DND-41 (cell line): ENCODE measurements around the gene MAGI1.

Source experiments
- ATAC-seq: fragments of 200-7000 bp; cut with Tn5 transposase; 3 replicates; pipeline ENCODE4 v1.9.1; 2021; ENCODE audit warnings: low read depth; ENCODE audit not compliant: insufficient read depth
- DNase-seq: peaks from one replicate; pipeline ENCODE4 v3.0.0-alpha.2; 2020
- H2AFZ ChIP-seq: 2 replicates; pipeline ENCODE4 v1.6.0; 2012; ENCODE audit warnings: low read depth, low read length
- H3K27ac ChIP-seq: 2 replicates; pipeline ENCODE4 v1.5.1; 2012; ENCODE audit warnings: low read length, inconsistent platforms
- H3K27me3 ChIP-seq: fragments of 200-600 bp; sonication (generic); 2 replicates; pipeline ENCODE4 v1.6.0; 2012; ENCODE audit warnings: low read length, mild to moderate bottlenecking, inconsistent platforms; ENCODE audit not compliant: insufficient read depth, poor library complexity
- H3K36me3 ChIP-seq: 2 replicates; pipeline ENCODE4 v1.5.1; 2012; ENCODE audit warnings: low read length, inconsistent platforms; ENCODE audit not compliant: insufficient read depth
- H3K4me1 ChIP-seq: 2 replicates; pipeline ENCODE4 v1.5.1; 2012; ENCODE audit warnings: mild to moderate bottlenecking, low read length; ENCODE audit not compliant: insufficient read depth
- H3K4me2 ChIP-seq: 2 replicates; pipeline ENCODE4 v1.6.0; 2012; ENCODE audit warnings: mild to moderate bottlenecking, moderate library complexity, low read length, inconsistent platforms; ENCODE audit not compliant: insufficient read depth
- H3K4me3 ChIP-seq, 2 experiments: fragments of 200-600 bp in 1 of 2; shearing (Covaris generic) in 1 of 2; 2 replicates each; pipeline ENCODE4 v1.5.1; 2012 to 2016; ENCODE audit warnings: inconsistent platforms in 2 of 2, low read length in 2 of 2, mild to moderate bottlenecking in 2 of 2, low read depth in 1 of 2, moderate library complexity in 1 of 2
- H3K79me2 ChIP-seq: 2 replicates; pipeline ENCODE4 v1.6.0; 2012; ENCODE audit warnings: low read length, inconsistent platforms; ENCODE audit not compliant: insufficient read depth
- H3K9ac ChIP-seq: 2 replicates; pipeline ENCODE4 v1.6.0; 2012; ENCODE audit warnings: low read depth, mild to moderate bottlenecking, inconsistent platforms, low read length, moderate library complexity
- H3K9me3 ChIP-seq: 2 replicates; pipeline ENCODE4 v1.5.1; 2012; ENCODE audit warnings: low read length, moderate library complexity, mild to moderate bottlenecking, inconsistent platforms; ENCODE audit not compliant: insufficient read depth, severe bottlenecking
- H4K20me1 ChIP-seq: 2 replicates; pipeline ENCODE4 v1.6.0; 2012; ENCODE audit warnings: low read length; ENCODE audit not compliant: insufficient read depth
- EZH2 ChIP-seq: IDR thresholded peaks from 3 replicates; pipeline ENCODE4 v1.6.1; 2012; ENCODE audit warnings: borderline replicate concordance, low read depth, mild to moderate bottlenecking, moderate library complexity, low read length, inconsistent platforms; ENCODE audit not compliant: severe bottlenecking
- TF ChIP-seq, protein P1 (sequence below): IDR thresholded peaks from 2 replicates; pipeline ENCODE4 v1.5.1; 2012; ENCODE audit warnings: borderline replicate concordance, low read length, moderate library complexity, mild to moderate bottlenecking; ENCODE audit not compliant: poor library complexity, severe bottlenecking; ENCODE audit errors: extremely low read depth

Gene MAGI1

GRCh38 chr3:65439641-65440284 lies 599.0 kb downstream of the MAGI1 start:
- no peaks in the 10 kb centered on the region for H3K27me3 ChIP-seq
- H3K36me3 ChIP-seq, result no peaks in the 10 kb centered on the region
- TF ChIP-seq, protein P1, sequence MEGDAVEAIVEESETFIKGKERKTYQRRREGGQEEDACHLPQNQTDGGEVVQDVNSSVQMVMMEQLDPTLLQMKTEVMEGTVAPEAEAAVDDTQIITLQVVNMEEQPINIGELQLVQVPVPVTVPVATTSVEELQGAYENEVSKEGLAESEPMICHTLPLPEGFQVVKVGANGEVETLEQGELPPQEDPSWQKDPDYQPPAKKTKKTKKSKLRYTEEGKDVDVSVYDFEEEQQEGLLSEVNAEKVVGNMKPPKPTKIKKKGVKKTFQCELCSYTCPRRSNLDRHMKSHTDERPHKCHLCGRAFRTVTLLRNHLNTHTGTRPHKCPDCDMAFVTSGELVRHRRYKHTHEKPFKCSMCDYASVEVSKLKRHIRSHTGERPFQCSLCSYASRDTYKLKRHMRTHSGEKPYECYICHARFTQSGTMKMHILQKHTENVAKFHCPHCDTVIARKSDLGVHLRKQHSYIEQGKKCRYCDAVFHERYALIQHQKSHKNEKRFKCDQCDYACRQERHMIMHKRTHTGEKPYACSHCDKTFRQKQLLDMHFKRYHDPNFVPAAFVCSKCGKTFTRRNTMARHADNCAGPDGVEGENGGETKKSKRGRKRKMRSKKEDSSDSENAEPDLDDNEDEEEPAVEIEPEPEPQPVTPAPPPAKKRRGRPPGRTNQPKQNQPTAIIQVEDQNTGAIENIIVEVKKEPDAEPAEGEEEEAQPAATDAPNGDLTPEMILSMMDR, result no peak
- TF ChIP-seq EZH2, result no peak
- H2AFZ ChIP-seq, result no peak overlapping the region
- H3K4me3 ChIP-seq, result no peak overlapping the region
- no peaks in the 10 kb centered on the region for H3K79me2 ChIP-seq
- no peak overlapping the region for H3K4me2 ChIP-seq
- DNase-seq (peak; percentile 4), ATAC-seq (no peak)
- H3K9me3 ChIP-seq, result no peaks in the 10 kb centered on the region
- H4K20me1 ChIP-seq, result no peaks in the 10 kb centered on the region
- no peaks in the 10 kb centered on the region for H3K4me1 ChIP-seq
- no peak overlapping the region for H3K9ac ChIP-seq
- no peak overlapping the region for H3K27ac ChIP-seq

- no peaks in the 10 kb centered on the region for H4K20me1 ChIP-seq
- H3K27ac ChIP-seq, result no peak overlapping the region
- no peak overlapping the region for H3K4me3 ChIP-seq
- ATAC-seq (no peak), DNase-seq (no peak)
- no peak overlapping the region for H3K4me2 ChIP-seq
- H3K36me3 ChIP-seq, result no peaks in the 10 kb centered on the region
- no peaks in the 10 kb centered on the region for H3K27me3 ChIP-seq
- no peak overlapping the region for H2AFZ ChIP-seq
- no peaks in the 10 kb centered on the region for H3K79me2 ChIP-seq
- TF ChIP-seq, protein P1, result no peak
- TF ChIP-seq EZH2, result no peak
- H3K9me3 ChIP-seq, result no peaks in the 10 kb centered on the region
- H3K9ac ChIP-seq, result no peak overlapping the region
- H3K4me1 ChIP-seq, result no peaks in the 10 kb centered on the region
Observed at GRCh38 chr3:65438612-65439011, 600.1 kb downstream of the MAGI1 start.

DNA sequence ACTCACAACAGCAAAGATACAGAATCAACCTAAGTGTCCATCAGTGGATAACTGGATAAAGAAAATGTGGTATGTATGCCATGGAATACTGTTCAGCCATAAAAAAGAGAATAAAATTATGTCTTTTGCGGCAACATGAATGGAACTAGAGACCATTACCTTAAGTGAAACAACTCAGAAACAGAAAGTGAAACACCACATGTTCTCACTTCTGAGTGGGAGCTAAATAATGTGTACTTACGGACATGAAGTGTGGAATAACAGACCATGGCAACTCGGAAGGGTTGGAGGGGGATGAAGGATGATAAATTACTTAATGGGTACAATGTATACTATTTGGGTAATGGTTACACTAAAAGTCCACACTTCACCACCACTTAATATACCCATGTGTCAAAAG lies 600.6 kb downstream of the MAGI1 start:
- Histone ChIP-seq H3K27me3 (no peaks in the 10 kb centered on the region), H3K79me2 (no peaks in the 10 kb centered on the region), H3K27ac (no peak overlapping the region), H3K4me2 (no peak overlapping the region), H3K9me3 (no peaks in the 10 kb centered on the region), H4K20me1 (no peaks in the 10 kb centered on the region), H3K4me3 (no peak overlapping the region), H2AFZ (no peak overlapping the region), H3K4me1 (no peaks in the 10 kb centered on the region), H3K9ac (no peak overlapping the region), H3K36me3 (no peaks in the 10 kb centered on the region)
- DNase-seq (no peak), ATAC-seq (no peak)
- TF ChIP-seq, protein P1, result no peak
- no peak for TF ChIP-seq EZH2

DNA sequence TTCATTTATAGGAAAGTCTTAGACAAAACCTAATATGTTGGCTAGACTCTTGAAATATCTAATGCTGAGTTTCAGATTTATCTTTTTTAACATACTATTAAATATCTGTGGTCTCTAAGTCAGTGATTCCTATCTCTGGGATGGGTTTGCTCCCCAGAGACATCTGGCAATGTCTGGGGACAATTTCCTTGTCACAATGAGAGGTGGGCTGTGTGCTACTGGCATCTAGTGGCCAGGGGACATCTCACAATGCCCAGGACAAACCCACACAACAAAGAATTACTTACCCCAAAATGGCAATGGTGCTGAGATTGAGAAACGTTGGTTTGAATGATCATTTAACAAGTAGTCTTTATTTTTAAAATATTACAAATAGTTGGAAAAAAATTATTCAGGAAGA lies 602.1 kb downstream of the MAGI1 start:
- ATAC-seq, result no peak
- no peak for DNase-seq
- no peak overlapping the region for H3K27ac ChIP-seq
- no peak overlapping the region for H2AFZ ChIP-seq
- H3K27me3 ChIP-seq, result no peaks in the 10 kb centered on the region
- H4K20me1 ChIP-seq, result no peaks in the 10 kb centered on the region
- no peak overlapping the region for H3K9ac ChIP-seq
- H3K9me3 ChIP-seq, result no peaks in the 10 kb centered on the region
- no peaks in the 10 kb centered on the region for H3K4me1 ChIP-seq
- no peaks in the 10 kb centered on the region for H3K36me3 ChIP-seq
- no peaks in the 10 kb centered on the region for H3K79me2 ChIP-seq
- TF ChIP-seq, protein P1, result peak; percentile 36
- TF ChIP-seq EZH2, result no peak
- H3K4me2 ChIP-seq, result no peak overlapping the region
- H3K4me3 ChIP-seq, result no peak overlapping the region
